GM21717 (cell line): ENCODE data around the gene BICD2.
A peak's percentile ranks its signal among the peaks of the same experiment; 100 is the strongest.
"Not testable (repeated sequence)": the region's sequence is repeated elsewhere in the genome, so short reads cannot be mapped to it uniquely, and the experiment has no call there.

Experiments used
- ATAC-seq: cut with Tn5 transposase; IDR thresholded peaks from one replicate; pipeline ENCODE4 v1.9.1; 2021; ENCODE audit warnings: mild to moderate bottlenecking, moderate library complexity; ENCODE audit not compliant: unreplicated experiment

The BICD2 gene

DNA sequence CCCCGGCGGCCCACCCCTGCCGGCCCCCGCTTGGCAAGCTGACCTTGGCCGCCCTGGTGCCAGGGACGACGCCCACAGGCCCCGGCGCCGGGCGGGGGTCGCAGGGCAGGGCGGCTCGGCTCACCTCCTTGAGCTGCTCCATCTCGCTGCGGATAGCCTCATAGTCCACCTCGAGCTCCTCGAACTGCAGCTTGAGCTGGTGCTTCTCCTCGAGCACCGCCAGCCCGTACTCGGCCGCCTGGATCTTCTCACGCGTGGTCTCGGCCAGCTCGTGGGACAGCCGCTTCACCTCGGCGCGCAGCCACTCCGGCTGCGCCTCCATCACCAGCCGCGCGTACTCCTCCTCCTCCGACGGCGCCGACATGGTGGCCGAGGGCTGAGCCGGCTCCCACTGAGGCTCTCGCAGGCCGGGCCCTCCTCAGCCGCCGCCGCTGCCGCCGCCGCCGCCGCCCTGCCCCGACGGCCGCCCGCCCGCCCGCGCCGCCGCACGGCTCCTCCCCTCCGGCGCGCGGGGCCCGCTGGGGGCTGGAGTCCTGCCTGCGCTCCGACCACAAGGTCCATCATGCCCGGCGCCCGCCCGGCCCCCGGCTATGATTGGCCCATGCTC lies at the start of gene BICD2:
TSS of gene BICD2 (minus strand) at position 453 of the 607 bp plus-strand sequence. CDS start at position 364, 89 bp downstream.
- peak; percentile 92 for ATAC-seq

DNA sequence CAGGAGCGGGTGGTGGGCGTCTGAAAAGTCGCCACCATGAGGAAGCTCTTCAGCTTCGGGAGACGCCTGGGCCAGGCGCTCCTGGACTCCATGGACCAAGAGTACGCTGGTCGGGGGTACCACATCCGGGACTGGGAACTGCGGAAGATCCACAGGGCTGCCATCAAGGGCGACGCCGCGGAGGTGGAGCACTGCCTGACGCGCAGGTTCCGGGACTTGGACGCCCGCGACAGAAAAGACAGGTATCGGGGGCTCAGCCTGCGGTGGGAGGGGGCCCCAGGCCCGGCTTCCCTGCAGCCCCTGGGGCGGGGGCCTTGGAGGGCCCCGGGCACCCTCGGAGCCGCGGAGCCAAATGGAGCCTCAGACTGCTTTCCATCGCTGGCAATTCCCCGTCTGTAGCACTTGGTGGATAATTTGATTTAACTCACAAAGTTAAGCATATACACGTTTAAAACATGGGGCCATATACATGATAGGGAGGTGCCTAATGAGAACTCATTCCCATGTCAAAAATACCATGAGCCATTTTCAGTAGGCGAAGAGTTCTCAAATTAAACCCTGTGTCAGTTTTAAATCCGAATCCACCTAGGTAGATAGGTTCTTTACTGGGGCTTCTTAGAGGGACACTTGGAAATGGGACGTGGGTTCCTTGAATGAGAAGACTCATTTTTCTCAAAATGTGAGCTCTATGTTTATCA lies 45.1 kb upstream of the BICD2 start:
- ATAC-seq, result not testable (repeated sequence)

DNA sequence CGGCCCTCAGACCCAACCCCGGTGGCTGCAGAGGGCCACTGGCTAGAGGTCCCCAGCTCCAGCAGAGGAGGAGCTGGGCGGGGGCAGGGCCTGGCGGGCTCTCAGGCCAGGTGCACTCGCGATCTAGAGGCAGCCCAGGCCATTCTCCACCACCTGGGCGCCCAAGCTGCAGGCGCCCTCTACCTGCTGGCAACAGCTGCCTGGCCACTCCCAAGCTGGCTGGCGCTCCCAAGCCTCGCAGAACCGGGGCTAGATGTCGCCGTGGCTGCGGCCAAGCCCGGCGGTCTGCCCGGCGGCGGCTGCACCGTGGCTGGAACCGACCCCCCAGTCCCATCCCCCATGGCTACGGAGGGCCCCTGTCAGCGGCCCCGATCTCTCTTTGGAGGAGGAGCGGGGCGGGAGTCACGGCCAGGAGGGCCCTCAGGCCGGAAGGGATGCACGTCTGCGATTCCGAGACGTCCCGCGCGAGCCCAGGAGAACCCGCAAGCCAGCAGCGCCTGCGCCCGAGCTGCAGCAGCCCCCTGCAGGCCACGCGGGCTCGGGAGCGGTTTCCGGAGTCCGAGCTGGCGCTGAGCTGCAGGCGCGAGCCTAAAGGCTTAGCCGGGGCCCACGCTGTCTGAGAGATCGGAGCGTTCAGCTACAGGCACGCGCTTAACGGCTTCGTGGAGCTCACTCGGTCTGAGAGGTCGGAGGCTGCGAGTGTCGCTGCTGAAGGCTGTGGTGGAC lies 44.3 kb upstream of the BICD2 start:
- no peak for ATAC-seq

GRCh38 chr9:92807757-92808725 lies 43.4 kb upstream of the BICD2 start:
- no peak for ATAC-seq

- no peak for ATAC-seq
These were observed 42.6 kb upstream of the BICD2 start for GRCh38 chr9:92807031-92807756.

DNA sequence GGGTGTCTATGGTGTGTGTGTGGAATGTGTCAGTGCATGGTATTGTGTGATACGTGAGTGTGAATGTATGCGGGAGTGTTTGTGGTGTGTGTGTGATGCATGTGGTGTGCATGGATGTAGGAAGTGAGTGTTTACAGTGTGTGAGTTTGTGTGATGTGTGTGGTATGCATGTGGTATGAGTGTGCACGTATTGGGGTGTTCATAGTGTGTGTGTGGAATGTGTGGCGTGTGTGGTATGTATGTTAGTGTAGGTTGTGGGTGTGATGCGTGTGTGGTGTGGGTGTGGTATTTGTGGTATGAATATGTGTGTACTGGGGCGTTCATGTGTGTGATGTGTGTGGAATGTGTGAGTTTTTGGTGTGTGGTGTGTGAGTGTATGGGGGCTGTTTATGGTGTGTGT lies 40.1 kb upstream of the BICD2 start:
- ATAC-seq, result no peak

GRCh38 chr9:92798358-92798757 lies 33.7 kb upstream of the BICD2 start:
- no peak for ATAC-seq

DNA sequence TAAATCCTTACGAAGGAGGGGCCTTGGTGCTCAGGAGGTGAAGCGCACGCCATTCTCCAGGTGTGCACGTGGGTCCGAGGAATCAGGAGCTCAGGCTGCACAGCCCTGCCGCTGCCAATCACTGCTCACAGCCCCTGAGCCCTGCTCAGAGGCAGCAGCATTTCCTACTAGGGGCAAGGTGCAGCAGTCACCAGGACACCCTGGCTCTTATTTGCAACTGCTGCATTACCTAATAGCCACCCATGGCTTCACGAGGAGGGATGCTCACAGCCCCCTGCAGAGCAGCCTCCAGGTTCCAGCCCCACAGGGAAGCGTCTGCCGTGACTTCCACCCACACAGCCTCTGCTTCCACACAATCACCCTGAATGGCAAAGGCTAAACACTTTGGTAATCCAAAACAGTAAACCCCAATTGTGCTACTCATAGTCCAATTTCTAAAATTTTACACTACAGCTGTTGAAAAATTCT lies 31.7 kb upstream of the BICD2 start:
- not testable (repeated sequence) for ATAC-seq

- no peak for ATAC-seq
These were observed 31.1 kb upstream of the BICD2 start for GRCh38 chr9:92795598-92796336.

GRCh38 chr9:92795000-92795399 lies 30.4 kb upstream of the BICD2 start:
- no peak for ATAC-seq

DNA sequence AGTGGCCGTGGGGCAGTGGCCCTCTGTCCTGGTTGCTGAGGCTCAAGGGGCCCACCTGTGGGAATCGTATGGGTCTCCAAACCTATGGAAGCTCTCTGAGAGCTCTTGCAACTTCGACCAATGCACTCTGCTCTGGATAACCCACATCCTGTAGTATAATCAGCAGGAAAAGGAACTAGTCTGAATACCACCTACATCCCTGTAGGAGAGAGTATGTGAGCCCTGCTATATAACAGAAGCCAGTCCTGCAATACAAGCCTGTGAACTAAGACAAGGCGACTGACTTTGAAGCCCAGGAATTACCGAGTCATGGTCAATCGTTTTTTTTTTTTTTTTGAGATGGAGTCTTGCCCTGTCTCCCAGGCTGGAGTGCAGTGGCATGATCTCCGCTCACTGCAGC lies 29.8 kb upstream of the BICD2 start:
- no peak for ATAC-seq

DNA sequence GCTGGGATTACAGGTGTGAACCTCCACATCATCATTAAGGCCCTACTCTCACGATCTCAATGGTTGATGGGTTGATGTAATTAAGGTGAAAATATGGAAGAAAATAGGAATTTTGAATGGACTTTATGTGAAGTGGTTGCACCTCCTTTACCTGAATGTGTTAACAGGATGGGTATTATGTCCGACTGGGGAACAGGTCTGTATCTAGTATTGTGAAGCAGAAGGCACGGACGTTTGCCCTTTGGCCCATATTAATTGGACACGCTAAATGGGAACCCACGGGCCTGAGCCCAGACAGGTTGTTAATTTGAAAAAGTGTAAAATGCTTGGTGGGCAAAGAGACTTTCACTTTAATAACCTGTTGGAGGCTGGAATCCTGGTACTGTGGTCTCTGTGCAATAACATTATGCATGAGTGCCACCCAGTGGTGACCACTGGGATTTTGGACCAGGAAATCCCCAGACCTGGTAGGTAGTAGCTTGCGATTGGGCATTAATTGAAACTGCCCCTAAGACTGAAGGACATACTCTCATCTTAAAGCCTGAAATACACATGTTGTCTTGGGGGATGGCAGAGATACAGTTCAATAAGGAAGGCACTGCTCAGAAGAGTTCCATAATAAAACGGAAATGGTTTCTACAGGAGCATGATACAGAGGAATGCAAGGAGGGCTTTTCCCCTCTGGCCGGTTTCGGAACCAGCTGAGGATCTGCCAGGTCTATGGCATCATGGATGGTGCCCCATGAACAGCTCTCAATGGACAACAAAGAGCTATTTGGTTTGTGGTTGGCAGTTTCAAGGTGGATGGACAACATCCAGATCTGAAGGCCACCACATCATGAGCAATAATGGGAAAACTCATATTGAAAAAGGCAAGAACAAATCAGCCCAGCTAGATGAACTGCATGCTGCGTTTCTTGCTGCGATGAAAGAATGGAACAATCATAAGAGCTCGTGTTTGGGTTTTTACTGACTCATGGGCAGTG lies 26.2 kb upstream of the BICD2 start:
- ATAC-seq, result peak; percentile 59

DNA sequence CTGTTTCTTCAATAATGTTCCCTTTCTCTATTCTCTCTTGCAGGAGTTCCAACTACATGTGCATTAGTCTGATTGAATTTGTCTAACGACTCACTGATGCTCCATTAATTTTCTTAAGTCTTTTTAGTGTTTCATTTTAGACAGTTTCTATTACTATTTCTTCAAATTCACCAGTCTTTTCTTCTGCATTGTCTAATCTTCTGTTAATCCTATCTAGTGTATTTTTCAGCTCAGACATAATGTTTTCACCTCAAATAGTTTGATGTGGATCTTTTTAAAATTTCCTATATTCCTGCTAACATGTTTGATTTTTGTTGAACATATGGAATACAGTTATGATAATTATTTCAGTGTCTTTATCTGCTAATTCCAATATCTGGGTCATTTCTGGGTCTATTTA lies 21.7 kb upstream of the BICD2 start:
- no peak for ATAC-seq

GRCh38 chr9:92781899-92782298 lies 17.3 kb upstream of the BICD2 start:
- no peak for ATAC-seq

GRCh38 chr9:92780206-92780605 lies 15.6 kb upstream of the BICD2 start:
- ATAC-seq, result no peak

GRCh38 chr9:92775466-92775865 lies 10.8 kb upstream of the BICD2 start:
- no peak for ATAC-seq

DNA sequence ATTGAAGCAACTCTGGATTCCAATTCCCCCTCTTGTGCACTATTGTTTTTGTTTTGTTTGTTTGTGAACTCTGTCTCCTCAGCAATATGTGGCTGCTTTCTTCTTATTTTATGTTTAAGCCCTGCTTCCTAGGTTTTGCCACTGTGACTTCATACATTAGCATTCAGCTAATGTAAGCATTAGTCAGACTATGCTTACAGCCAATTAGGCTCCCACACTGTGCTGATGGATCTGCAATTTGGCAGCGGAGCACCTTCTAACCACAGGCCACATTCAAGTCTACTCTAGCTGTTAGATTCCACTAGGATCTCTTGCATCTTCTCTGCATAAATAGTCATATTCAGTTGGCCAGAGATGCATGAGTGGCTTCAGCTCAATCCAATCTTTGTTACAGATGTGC lies 9.6 kb upstream of the BICD2 start:
- no peak for ATAC-seq

- ATAC-seq, result no peak
These were observed 9.2 kb upstream of the BICD2 start for GRCh38 chr9:92773810-92774209.
